AG10803 (cell line): Measurements from ENCODE around the gene PSMB5.

Experiments
- DNase-seq: peaks from one replicate; pipeline ENCODE4 v3.0.0; 2010; ENCODE audit warnings: low read depth
- H3K4me3 ChIP-seq: 2 replicates; pipeline ENCODE4 v1.5.1; 2011; ENCODE audit warnings: mild to moderate bottlenecking, low read length, control low read depth
- TF ChIP-seq, protein P1 (sequence below): conservative IDR thresholded peaks from 2 replicates; pipeline ENCODE4 v1.5.1; 2011; ENCODE audit warnings: mild to moderate bottlenecking, low read length, control low read depth, inconsistent platforms

The PSMB5 gene

DNA sequence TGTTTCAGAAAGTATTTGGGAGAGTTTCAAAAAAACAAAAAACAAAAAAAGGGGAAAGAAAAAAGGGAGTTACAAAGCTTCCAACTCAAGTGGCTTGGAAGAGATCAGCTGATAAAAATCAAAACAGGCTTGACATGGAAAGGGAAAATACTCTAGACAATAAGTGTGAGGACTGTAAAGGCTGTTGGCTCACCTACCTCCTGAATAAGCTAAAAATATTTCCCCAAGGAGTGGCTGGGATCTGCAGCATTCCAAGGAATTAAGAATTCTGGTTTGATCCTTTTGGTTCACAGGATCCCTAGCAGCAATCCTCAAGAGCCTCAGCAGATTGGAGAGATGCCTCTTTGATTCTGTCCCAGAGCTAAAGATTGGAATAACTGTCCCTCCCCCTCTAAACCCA is 41.2 kb downstream of the PSMB5 start:
- no peak overlapping the region for H3K4me3 ChIP-seq
- TF ChIP-seq, protein P1, sequence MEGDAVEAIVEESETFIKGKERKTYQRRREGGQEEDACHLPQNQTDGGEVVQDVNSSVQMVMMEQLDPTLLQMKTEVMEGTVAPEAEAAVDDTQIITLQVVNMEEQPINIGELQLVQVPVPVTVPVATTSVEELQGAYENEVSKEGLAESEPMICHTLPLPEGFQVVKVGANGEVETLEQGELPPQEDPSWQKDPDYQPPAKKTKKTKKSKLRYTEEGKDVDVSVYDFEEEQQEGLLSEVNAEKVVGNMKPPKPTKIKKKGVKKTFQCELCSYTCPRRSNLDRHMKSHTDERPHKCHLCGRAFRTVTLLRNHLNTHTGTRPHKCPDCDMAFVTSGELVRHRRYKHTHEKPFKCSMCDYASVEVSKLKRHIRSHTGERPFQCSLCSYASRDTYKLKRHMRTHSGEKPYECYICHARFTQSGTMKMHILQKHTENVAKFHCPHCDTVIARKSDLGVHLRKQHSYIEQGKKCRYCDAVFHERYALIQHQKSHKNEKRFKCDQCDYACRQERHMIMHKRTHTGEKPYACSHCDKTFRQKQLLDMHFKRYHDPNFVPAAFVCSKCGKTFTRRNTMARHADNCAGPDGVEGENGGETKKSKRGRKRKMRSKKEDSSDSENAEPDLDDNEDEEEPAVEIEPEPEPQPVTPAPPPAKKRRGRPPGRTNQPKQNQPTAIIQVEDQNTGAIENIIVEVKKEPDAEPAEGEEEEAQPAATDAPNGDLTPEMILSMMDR: no peak
- no peak for DNase-seq

DNA sequence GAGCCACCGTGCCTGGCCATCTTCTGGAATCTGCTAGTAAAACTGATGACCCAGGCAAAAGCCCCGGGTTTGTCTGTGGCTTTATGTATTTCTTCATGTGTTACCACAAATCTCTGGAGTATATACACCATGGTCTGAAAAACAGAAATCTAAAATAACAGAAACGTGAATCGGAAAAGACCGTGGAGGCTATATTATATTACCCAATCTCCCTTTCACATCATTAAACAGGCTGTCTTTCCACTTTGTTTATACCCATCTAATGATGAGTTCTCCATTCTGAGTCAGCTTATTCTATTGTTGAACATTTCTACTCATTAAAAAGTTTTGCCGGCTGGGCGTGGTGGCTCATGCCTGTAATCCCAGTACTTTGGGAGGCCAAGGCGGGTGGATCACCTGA is 42.8 kb downstream of the PSMB5 start:
- no peak overlapping the region for H3K4me3 ChIP-seq
- DNase-seq: no peak
- TF ChIP-seq, protein P1: no peak

DNA sequence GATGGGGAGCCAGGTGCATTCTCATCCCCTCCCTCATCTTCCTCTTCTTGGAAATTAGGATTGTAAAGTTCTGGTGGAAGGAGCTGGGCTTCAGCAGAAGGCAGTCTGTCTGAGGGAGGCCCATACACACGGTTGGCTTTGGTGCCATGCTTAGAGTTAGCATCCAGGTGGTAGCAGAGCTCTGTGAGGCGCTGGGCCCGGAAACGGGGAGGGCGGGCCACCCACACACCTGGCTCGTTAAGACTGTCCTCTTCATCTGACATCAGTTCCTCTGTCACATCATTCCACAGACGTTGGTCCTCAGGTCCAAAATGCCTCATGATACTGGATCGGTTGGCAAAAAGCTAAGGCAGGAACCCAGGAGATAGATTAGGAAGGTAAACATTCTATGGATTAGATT is 47.4 kb downstream of the PSMB5 start:
- TF ChIP-seq, protein P1: no peak
- no peak overlapping the region for H3K4me3 ChIP-seq
- DNase-seq: no peak

DNA sequence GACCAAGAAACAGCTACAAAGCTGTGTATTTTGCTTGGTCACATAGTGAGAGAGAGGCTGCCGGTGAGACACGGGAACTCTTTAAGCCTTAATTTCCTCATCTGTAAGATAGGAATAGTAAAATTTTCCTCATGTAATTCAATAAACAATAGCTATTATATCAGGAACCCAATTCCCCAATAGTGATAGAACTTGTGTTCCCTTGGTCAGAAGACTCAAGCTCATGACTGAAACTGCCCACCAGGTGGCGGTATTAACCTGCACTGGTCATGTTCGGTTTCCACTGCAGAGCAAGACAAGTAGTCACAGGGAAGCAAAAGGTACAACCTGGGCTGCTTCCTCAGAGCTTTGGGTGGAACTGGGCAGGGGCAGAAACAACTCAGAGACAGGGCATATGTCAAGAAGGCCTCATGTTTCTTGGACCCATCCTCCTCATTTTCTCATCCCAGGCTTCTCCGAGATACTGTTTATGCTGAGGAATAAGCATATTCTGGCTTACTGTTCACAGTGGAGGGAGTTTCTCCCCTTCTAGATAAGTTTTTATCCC is 48.1 kb downstream of the PSMB5 start:
- peak; percentile 83 for DNase-seq
- no peak overlapping the region for H3K4me3 ChIP-seq
- TF ChIP-seq, protein P1: peak; percentile 96

DNA sequence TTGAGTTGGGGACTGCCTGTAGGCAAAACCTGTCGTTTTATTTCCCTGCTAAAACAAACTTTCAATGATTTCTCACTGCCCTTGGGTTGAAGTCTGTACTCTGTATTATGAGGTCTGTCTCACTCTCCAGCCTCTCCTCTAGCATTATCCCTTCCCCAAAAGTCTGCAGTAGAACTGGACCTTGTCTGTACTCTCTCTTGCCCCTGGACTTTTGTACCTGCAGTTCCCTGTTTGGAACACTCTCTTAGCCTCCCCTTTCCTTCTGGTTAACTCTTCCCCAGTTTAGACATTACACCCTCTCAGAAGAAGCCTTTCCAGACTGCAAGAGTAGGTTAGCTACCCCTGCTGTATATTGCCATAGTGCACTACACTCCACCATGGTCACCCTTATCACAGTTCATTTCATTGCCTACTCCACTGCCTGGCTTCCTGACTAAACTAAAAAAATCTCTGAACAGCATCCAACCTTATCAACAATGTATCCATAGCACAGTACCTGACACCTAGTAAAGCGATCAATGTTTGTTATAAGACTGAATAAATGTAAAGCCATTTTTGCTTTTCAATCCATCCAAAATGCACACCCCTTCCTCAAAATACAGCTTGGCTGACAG is 48.7 kb downstream of the PSMB5 start:
- no peak overlapping the region for H3K4me3 ChIP-seq
- TF ChIP-seq, protein P1: no peak
- DNase-seq: no peak

DNA sequence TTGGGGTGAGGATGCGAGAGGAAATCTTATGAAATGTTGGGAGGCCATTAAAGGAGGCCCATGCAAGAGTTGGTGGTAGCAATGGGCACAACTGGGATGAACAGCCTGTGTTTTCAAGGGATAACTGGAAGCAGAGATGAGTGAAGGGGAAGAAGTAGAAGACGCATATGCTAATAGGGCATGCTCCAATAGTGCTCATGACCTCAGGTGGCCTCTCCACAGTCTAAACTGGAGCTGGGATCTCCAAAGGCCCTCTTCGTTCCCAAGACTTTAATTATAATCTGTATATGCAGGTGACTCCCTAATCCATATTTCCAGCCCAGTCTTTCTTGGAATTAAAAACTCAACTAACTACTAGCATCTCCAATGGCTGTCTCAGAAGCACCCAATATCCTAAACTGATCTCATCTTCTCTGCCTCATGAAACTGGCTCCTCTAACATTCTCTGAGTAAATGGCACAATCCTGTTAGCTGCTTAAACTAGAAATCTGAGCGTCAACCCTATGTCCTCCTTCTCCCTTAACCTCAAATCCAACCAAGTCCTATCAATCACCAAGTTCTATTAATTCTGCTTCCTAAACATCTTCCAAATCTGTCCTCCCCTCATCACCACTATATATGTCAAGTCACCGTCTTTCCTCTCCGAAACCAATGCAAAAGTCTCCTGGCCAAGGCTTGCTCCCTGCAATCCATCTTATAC is 49.6 kb downstream of the PSMB5 start:
- no peak for DNase-seq
- no peak overlapping the region for H3K4me3 ChIP-seq
- TF ChIP-seq, protein P1: no peak
